GM12891 (cell line): ENCODE results near the gene CXCL16.

ENCODE experiments used
- POLR2A ChIP-seq: IDR thresholded peaks from 2 replicates; pipeline ENCODE4 v1.6.1; 2011; ENCODE audit warnings: low read depth, low read length, control low read depth
- POLR2AphosphoS5 ChIP-seq: IDR thresholded peaks from 2 replicates; pipeline ENCODE4 v1.6.1; 2011; ENCODE audit warnings: low read depth, low read length, control low read depth
- SPI1 ChIP-seq: IDR thresholded peaks from 2 replicates; pipeline ENCODE4 v1.6.1; 2011; ENCODE audit warnings: low read depth, low read length, control low read depth
- TAF1 ChIP-seq: IDR thresholded peaks from 2 replicates; pipeline ENCODE4 v1.6.1; 2011; ENCODE audit warnings: low read depth, low read length, control low read depth

DNA sequence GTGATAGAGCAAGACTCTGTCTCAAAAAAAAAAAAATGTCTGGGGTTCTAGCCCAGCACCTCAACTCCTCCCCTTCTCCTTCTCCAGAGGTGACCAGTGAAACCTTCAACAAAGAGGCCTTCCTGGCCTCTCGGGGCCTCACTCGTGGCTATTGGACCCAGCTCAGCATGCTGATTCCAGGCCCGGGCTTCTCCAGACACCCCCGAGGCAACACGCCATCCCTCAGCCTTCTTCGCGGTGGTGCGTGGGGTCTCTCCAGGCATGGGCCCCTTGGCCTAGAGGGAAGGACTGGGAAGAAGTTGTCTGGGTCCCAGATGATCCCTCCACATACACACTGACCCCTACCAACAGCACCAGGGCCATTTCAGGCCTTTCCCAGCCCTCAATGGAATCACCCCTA is 3.5 kb upstream of the CXCL16 start:
- TF ChIP-seq SPI1 (no peak), TAF1 (no peak), POLR2A (no peak), POLR2AphosphoS5 (no peak)
